H1 (cell line): ENCODE results near the gene DNTT. TPM values are rescaled to one million over a fixed set of nuclear protein-coding genes. Genes with fewer than 3 reads are reported as not detected.

Experiments used
- CTCF ChIA-PET: fragments of 300-600 bp; sonication (Branson Sonifier 250); formaldehyde crosslinking; loops from one replicate; lab custom pipeline; 2021; ENCODE audit not compliant: partially characterized antibody; lab: Charles Lee
- POLR2A ChIA-PET: fragments of 300-600 bp; sonication (Branson Sonifier 250); formaldehyde crosslinking; loops from one replicate; lab custom pipeline; 2021; ENCODE audit warnings: inconsistent platforms; ENCODE audit not compliant: partially characterized antibody; lab: Charles Lee
- DNase-seq, 2 experiments: peaks; one replicate each; pipeline versions ENCODE4 v3.0.0 to v3.0.0-alpha.2; 2010 to 2022; ENCODE audit warnings: low spot score in 2 of 2, low read depth in 1 of 2, mixed read lengths in 1 of 2
- FAIRE-seq: peaks from 2 replicates; lab custom pipeline; 2011; peaks lifted over from hg19 to GRCh38; lab: Jason Lieb, UNC
- H2AFZ ChIP-seq: 2 replicates; pipeline ENCODE4 v1.8.1; 2012; ENCODE audit warnings: low read length, inconsistent platforms
- H2AK5ac ChIP-seq: 2 replicates; pipeline ENCODE4 v1.6.1; 2013; ENCODE audit warnings: low read depth, low read length
- H2BK120ac ChIP-seq: replicated peaks from 2 replicates; pipeline ENCODE3; 2013; ENCODE audit warnings: low read depth, low read length, inconsistent platforms
- H2BK12ac ChIP-seq: 2 replicates; pipeline ENCODE4 v1.6.1; 2013; ENCODE audit warnings: low read depth, low read length
- H2BK15ac ChIP-seq: 2 replicates; pipeline ENCODE4 v1.6.1; 2013; ENCODE audit warnings: low read length
- H2BK20ac ChIP-seq: 2 replicates; pipeline ENCODE4 v1.6.1; 2013; ENCODE audit warnings: low read length
- H2BK5ac ChIP-seq: 2 replicates; pipeline ENCODE4 v1.6.1; 2013; ENCODE audit warnings: low read depth, low read length
- H3K14ac ChIP-seq: 2 replicates; pipeline ENCODE4 v1.6.1; 2013; ENCODE audit warnings: inconsistent platforms; ENCODE audit not compliant: insufficient read length
- H3K18ac ChIP-seq: 2 replicates; pipeline ENCODE4 v1.6.1; 2013; ENCODE audit warnings: low read length; ENCODE audit errors: extremely low read depth
- H3K23ac ChIP-seq: 2 replicates; pipeline ENCODE4 v1.6.1; 2013; ENCODE audit warnings: inconsistent platforms; ENCODE audit not compliant: insufficient read length
- H3K23me2 ChIP-seq: 2 replicates; pipeline ENCODE4 v1.6.1; 2013; ENCODE audit warnings: low read depth, low read length
- H3K27ac ChIP-seq: 2 replicates; pipeline ENCODE4 v1.6.1; 2011; ENCODE audit warnings: low read depth, low read length, inconsistent platforms
- H3K27me3 ChIP-seq, 4 experiments: replicated peaks in 1 of 4; 1 replicate in 1 of 4; 2 replicates in 3 of 4; pipeline versions ENCODE4 v1.6.1 to v1.8.1; 2011 to 2013; ENCODE audit warnings: low read length in 3 of 4, mild to moderate bottlenecking in 3 of 4, inconsistent platforms in 2 of 4, mixed read lengths in 2 of 4, moderate library complexity in 1 of 4; ENCODE audit not compliant: control insufficient read depth in 3 of 4, insufficient read depth in 3 of 4; ENCODE audit errors: extremely low read depth in 1 of 4
- H3K36me3 ChIP-seq, 4 experiments: 2 replicates each; pipeline versions ENCODE4 v1.6.1 to v1.8.1; 2011 to 2013; ENCODE audit warnings: mild to moderate bottlenecking in 4 of 4, low read length in 3 of 4, moderate library complexity in 2 of 4, control low read depth in 1 of 4, inconsistent platforms in 1 of 4; ENCODE audit not compliant: insufficient read depth in 4 of 4, control insufficient read depth in 2 of 4
- H3K4ac ChIP-seq: replicated peaks from 2 replicates; pipeline ENCODE3; 2013; ENCODE audit warnings: low read length, low read depth, mixed read lengths, inconsistent platforms; ENCODE audit not compliant: insufficient read length
- H3K4me1 ChIP-seq, 4 experiments: replicated peaks in 1 of 4; 1 replicate in 1 of 4; 2 replicates in 3 of 4; pipeline versions ENCODE4 v1.6.1 to v1.8.1; 2011 to 2013; ENCODE audit warnings: low read length in 3 of 4, inconsistent platforms in 2 of 4, mixed read lengths in 1 of 4; ENCODE audit not compliant: insufficient read depth in 4 of 4, control insufficient read depth in 3 of 4
- H3K4me2 ChIP-seq, 2 experiments: 2 replicates each; pipeline versions ENCODE4 v1.6.1 to v1.8.1; 2011 to 2013; ENCODE audit warnings: low read depth in 2 of 2, low read length in 2 of 2, control low read depth in 1 of 2, inconsistent platforms in 1 of 2, mild to moderate bottlenecking in 1 of 2; ENCODE audit not compliant: insufficient read depth in 1 of 2
- H3K4me3 ChIP-seq, 4 experiments: fragments of 200-600, 300-600 bp in 1 of 4; sonication (generic), shearing (Covaris generic), sonication (Bioruptor Twin) in 1 of 4; 2 replicates each; pipeline versions ENCODE4 v1.5.1 to v1.8.1; 2011 to 2016; ENCODE audit warnings: low read length in 4 of 4, low read depth in 3 of 4, control low read depth in 2 of 4, inconsistent platforms in 2 of 4, mild to moderate bottlenecking in 2 of 4, mixed read lengths in 1 of 4, moderate library complexity in 1 of 4; ENCODE audit not compliant: insufficient read depth in 2 of 4; ENCODE audit errors: extremely low read depth in 1 of 4
- H3K56ac ChIP-seq: replicated peaks from 2 replicates; pipeline ENCODE3; 2013; ENCODE audit warnings: low read depth, mild to moderate bottlenecking, mixed read lengths, low read length, inconsistent platforms; ENCODE audit not compliant: insufficient read length
- H3K79me1 ChIP-seq: 2 replicates; pipeline ENCODE4 v1.6.1; 2013; ENCODE audit warnings: low read depth, low read length, control low read depth
- H3K79me2 ChIP-seq, 2 experiments: 2 replicates each; pipeline versions ENCODE4 v1.6.1 to v1.8.1; 2012 to 2013; ENCODE audit warnings: low read length in 2 of 2, mild to moderate bottlenecking in 2 of 2, inconsistent platforms in 1 of 2; ENCODE audit not compliant: insufficient read depth in 2 of 2, control insufficient read depth in 1 of 2
- H3K9ac ChIP-seq, 4 experiments: replicated peaks in 1 of 4; 1 replicate in 1 of 4; 2 replicates in 3 of 4; pipeline versions ENCODE4 v1.6.1 to v1.8.1; 2011 to 2013; ENCODE audit warnings: low read depth in 3 of 4, low read length in 3 of 4, control low read depth in 2 of 4, mild to moderate bottlenecking in 2 of 4, moderate library complexity in 2 of 4, inconsistent platforms in 1 of 4; ENCODE audit errors: extremely low read depth in 1 of 4
- H3K9me3 ChIP-seq, 2 experiments: 2 replicates each; pipeline versions ENCODE4 v1.6.1 to v1.8.1; 2012 to 2013; ENCODE audit warnings: mild to moderate bottlenecking in 2 of 2, moderate library complexity in 2 of 2, control low read depth in 1 of 2, inconsistent platforms in 1 of 2, low read depth in 1 of 2, low read length in 1 of 2, mixed read lengths in 1 of 2; ENCODE audit not compliant: insufficient read depth in 2 of 2
- H4K20me1 ChIP-seq, 2 experiments: replicated peaks in 1 of 2; 2 replicates each; pipeline versions ENCODE3 to v1.8.1; 2011 to 2013; ENCODE audit warnings: inconsistent platforms in 2 of 2, low read length in 2 of 2, mild to moderate bottlenecking in 1 of 2; ENCODE audit not compliant: insufficient read depth in 2 of 2, control insufficient read depth in 1 of 2
- H4K5ac ChIP-seq: 2 replicates; pipeline ENCODE4 v1.6.1; 2013; ENCODE audit warnings: low read length, low read depth, mixed read lengths, inconsistent platforms; ENCODE audit not compliant: insufficient read length
- H4K8ac ChIP-seq: 2 replicates; pipeline ENCODE4 v1.8.0; 2013; ENCODE audit warnings: mild to moderate bottlenecking, moderate library complexity, low read length, inconsistent platforms; ENCODE audit not compliant: insufficient read depth; ENCODE audit errors: extremely low read depth
- H4K91ac ChIP-seq: replicated peaks from 2 replicates; pipeline ENCODE3; 2013; ENCODE audit warnings: low read length, mixed read lengths, inconsistent platforms; ENCODE audit not compliant: insufficient read length
- ASH2L ChIP-seq: fragments of 200-600, 300-600 bp; sonication (generic); IDR thresholded peaks from one replicate; pipeline ENCODE4 v1.7.1; 2017; ENCODE audit warnings: low read length
- BCL11A ChIP-seq, 2 experiments: IDR thresholded peaks; one replicate each; pipeline ENCODE4 v1.6.1; 2011; ENCODE audit warnings: low read depth in 2 of 2, low read length in 2 of 2, mild to moderate bottlenecking in 2 of 2
- CBX5 ChIP-seq: fragments of 300-800, 300-1000 bp; sonication (generic); IDR thresholded peaks from 2 replicates; pipeline ENCODE4 v1.7.1; 2016; ENCODE audit warnings: antibody characterized with exemption, low read length, low read depth
- FOSL1 ChIP-seq: IDR thresholded peaks from 2 replicates; pipeline ENCODE4 v1.6.1; 2011; ENCODE audit warnings: mild to moderate bottlenecking, low read depth, low read length, moderate library complexity; ENCODE audit not compliant: insufficient read depth
- HDAC2 ChIP-seq, 2 experiments: fragments of 300-600 bp in 1 of 2; sonication (generic) in 1 of 2; IDR thresholded peaks; 2 replicates each; pipeline ENCODE4 v1.6.1; 2011 to 2012; ENCODE audit warnings: low read depth in 2 of 2, low read length in 2 of 2, mild to moderate bottlenecking in 2 of 2, moderate library complexity in 2 of 2, borderline replicate concordance in 1 of 2, inconsistent platforms in 1 of 2
- HDAC6 ChIP-seq: IDR thresholded peaks from one replicate; pipeline ENCODE4 v1.7.1; 2012; ENCODE audit warnings: low read depth, mild to moderate bottlenecking, inconsistent platforms, low read length, moderate library complexity
- POU5F1 ChIP-seq: IDR thresholded peaks from 2 replicates; pipeline ENCODE4 v1.6.1; 2011; ENCODE audit warnings: low read depth, mild to moderate bottlenecking, low read length, moderate library complexity
- RNF2 ChIP-seq: fragments of 200-900, 300-1000 bp; sonication (generic); IDR thresholded peaks from 2 replicates; pipeline ENCODE4 v1.7.1; 2016; ENCODE audit warnings: borderline replicate concordance, low read depth, mild to moderate bottlenecking, antibody characterized with exemption, low read length; ENCODE audit not compliant: poor library complexity, severe bottlenecking; ENCODE audit errors: missing control alignments
- RXRA ChIP-seq: IDR thresholded peaks from 2 replicates; pipeline ENCODE4 v1.6.1; 2011; ENCODE audit warnings: low read depth, mild to moderate bottlenecking, low read length, moderate library complexity; ENCODE audit not compliant: insufficient read depth
- SUZ12 ChIP-seq: fragments of 200-600 bp; sonication (generic); IDR thresholded peaks from 2 replicates; pipeline ENCODE4 v1.6.1; 2012; ENCODE audit warnings: mild to moderate bottlenecking, inconsistent platforms, low read length, moderate library complexity, mixed read lengths
- WGBS, 2 experiments: shearing (Covaris generic) in 1 of 2; methylation state at CpG; one replicate each; pipeline versions ENCODE4 v1.1.6 to v1.1.7; 2013 to 2015; ENCODE audit warnings: low lambda C conversion rate in 2 of 2, mixed read lengths in 2 of 2, inconsistent platforms in 1 of 2, low coverage in 1 of 2, missing lambda C conversion rate in 1 of 2; ENCODE audit not compliant: insufficient replicate concordance in 2 of 2, insufficient coverage in 1 of 2, insufficient read length in 1 of 2; ENCODE audit errors: extremely low coverage in 1 of 2, missing lambda C conversion rate in 1 of 2; 5-methylcytosine and 5-hydroxymethylcytosine counted together
- polyA plus RNA-seq, 7 experiments: library from polyadenylated mRNA; depleted of rRNA in 3 of 7; stranded (reverse) in 5 of 7; unstranded in 2 of 7; fragments of >200 nt in 5 of 7; fragments of 200-250 nt in 2 of 7; gene quantifications; 1 replicate in 5 of 7; 2 replicates in 1 of 7; 4 replicates in 1 of 7; pipeline versions ENCODE4 v1.2.1 to v1.2.3, GENCODE V29; 2011 to 2013; ENCODE audit warnings: missing spikeins in 2 of 7, mixed read lengths in 2 of 7
- total RNA-seq: library from RNA; stranded (reverse); fragmentation: NEBNext Ultra II Directional; extraction: Animal tissue kit (Norgen Biotek cat#: 25700); gene quantifications from 2 replicates; pipeline ENCODE4 v1.2.1, GENCODE V29; 2021
- TF ChIP-seq, protein P1 (sequence below), 3 experiments: IDR thresholded peaks; 1 replicate in 2 of 3; 2 replicates in 1 of 3; pipeline versions ENCODE4 v1.5.1 to v1.6.1; 2011; ENCODE audit warnings: low read length in 3 of 3, mild to moderate bottlenecking in 3 of 3, inconsistent platforms in 2 of 3, low read depth in 1 of 3, moderate library complexity in 1 of 3; ENCODE audit not compliant: insufficient read depth in 1 of 3; ENCODE audit errors: control extremely low read depth in 1 of 3

The DNTT gene
- total and polyA plus RNA-seq, 2 of the 8 experiments (the other 6 are each of a cell fraction or from before 2014, with no cell fraction given): not detected

DNA sequence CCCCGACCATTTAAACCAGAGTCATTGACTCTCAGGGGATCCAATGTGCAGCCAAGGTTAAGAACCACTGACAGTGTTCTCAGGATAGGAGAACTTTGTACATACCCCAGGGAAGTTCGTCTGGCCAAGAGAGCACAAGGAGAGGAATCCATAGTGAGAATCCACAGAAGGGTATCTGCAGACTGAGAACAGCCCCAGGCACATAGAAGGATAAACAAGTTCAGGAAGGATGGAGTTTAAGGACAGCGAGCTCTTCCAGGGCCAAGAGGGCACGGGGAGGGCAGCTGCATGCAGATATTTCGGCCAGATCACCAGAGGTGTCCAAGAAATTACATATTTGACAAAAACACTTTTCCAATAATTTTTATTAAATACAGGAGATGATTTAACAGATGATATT, 49.3 kb upstream of the DNTT start:
- no peak overlapping the region for H3K18ac ChIP-seq
- DNase-seq (no peak), FAIRE-seq (no peak)
- ChIA-PET POLR2A (no interaction called here), CTCF (interaction anchor here (0.6 to 1.6 kb wide), 5 partner anchors 27 to 369 kb away, joined by 3 to 4 read pairs (median 3); no protein-coding TSS in a partner anchor)
- no peaks in the 10 kb centered on the region for H3K79me1 ChIP-seq
- no peak overlapping the region for H2AK5ac ChIP-seq
- no peaks in the 10 kb centered on the region; a peak in 1 of 7 replicates for H3K27me3 ChIP-seq
- no peak overlapping the region for H4K5ac ChIP-seq
- no peaks in the 10 kb centered on the region for H3K36me3 ChIP-seq
- no peaks in the 10 kb centered on the region for H3K9me3 ChIP-seq
- no peaks in the 10 kb centered on the region; the same call in 1 of the 2 replicates for H3K23me2 ChIP-seq
- H3K14ac ChIP-seq: no peak overlapping the region
- H2BK12ac ChIP-seq: no peak overlapping the region
- H3K4me3 ChIP-seq: no peak overlapping the region
- no peak overlapping the region for H2BK5ac ChIP-seq
- no peak overlapping the region for H4K91ac ChIP-seq
- no peak overlapping the region for H2BK120ac ChIP-seq
- no peak overlapping the region for H2BK15ac ChIP-seq
- no peak overlapping the region for H2AFZ ChIP-seq
- H4K8ac ChIP-seq: no peak overlapping the region
- no peak overlapping the region for H3K56ac ChIP-seq
- no peak overlapping the region for H3K27ac ChIP-seq
- peaks cover 0 to 6% (median 3%) of the 10 kb centered on the region in 4 experiments; a peak in 3 of 7 replicates for H3K4me1 ChIP-seq
- H3K9ac ChIP-seq: no peak overlapping the region
- H3K79me2 ChIP-seq: no peaks in the 10 kb centered on the region
- no peak overlapping the region for H3K4ac ChIP-seq
- 96% methylated on average over 5 of the region's 5 CpGs; no CpG with 5 or more reads in 1 of the 2 experiments for WGBS, 2 experiments
- no peak overlapping the region for H3K23ac ChIP-seq
- no peak overlapping the region; a peak in 1 of 4 replicates for H3K4me2 ChIP-seq
- no peaks in the 10 kb centered on the region for H4K20me1 ChIP-seq
- H2BK20ac ChIP-seq: no peak overlapping the region
- TF ChIP-seq FOSL1: no peak
- no peak for TF ChIP-seq HDAC6
- TF ChIP-seq RNF2: no peak
- TF ChIP-seq, protein P1, sequence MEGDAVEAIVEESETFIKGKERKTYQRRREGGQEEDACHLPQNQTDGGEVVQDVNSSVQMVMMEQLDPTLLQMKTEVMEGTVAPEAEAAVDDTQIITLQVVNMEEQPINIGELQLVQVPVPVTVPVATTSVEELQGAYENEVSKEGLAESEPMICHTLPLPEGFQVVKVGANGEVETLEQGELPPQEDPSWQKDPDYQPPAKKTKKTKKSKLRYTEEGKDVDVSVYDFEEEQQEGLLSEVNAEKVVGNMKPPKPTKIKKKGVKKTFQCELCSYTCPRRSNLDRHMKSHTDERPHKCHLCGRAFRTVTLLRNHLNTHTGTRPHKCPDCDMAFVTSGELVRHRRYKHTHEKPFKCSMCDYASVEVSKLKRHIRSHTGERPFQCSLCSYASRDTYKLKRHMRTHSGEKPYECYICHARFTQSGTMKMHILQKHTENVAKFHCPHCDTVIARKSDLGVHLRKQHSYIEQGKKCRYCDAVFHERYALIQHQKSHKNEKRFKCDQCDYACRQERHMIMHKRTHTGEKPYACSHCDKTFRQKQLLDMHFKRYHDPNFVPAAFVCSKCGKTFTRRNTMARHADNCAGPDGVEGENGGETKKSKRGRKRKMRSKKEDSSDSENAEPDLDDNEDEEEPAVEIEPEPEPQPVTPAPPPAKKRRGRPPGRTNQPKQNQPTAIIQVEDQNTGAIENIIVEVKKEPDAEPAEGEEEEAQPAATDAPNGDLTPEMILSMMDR (IDR thresholded peaks at IDR 0.05; ENCODE audit: control extremely low read depth in 1 of 3, insufficient read depth in 1 of 3, low read depth in 1 of 3, low read length in 3 of 3): no peak
- TF ChIP-seq SUZ12: no peak
- no peak for TF ChIP-seq ASH2L
- TF ChIP-seq HDAC2 (IDR thresholded peaks at IDR 0.05; ENCODE audit: borderline replicate concordance in 1 of 2, low read depth in 2 of 2, low read length in 2 of 2): no peak
- no peak for TF ChIP-seq CBX5
- TF ChIP-seq RXRA: no peak
- TF ChIP-seq POU5F1: no peak
- no peak for TF ChIP-seq BCL11A (IDR thresholded peaks at IDR 0.05; ENCODE audit: low read depth in 2 of 2, low read length in 2 of 2)
